GM19397 (cell line): Measurements from ENCODE around the gene WDPCP.

Experiments used
- ATAC-seq: cut with Tn5 transposase; IDR thresholded peaks from one replicate; pipeline ENCODE4 v1.9.1; 2021; ENCODE audit warnings: mild to moderate bottlenecking, moderate library complexity; ENCODE audit not compliant: unreplicated experiment

WDPCP gene

GRCh38 chr2:63545023-63545422, 43.3 kb downstream of the WDPCP start:
- no peak for ATAC-seq

GRCh38 chr2:63544017-63544627, 44.2 kb downstream of the WDPCP start:
- no peak for ATAC-seq

- no peak for ATAC-seq
These were observed 48.7 kb downstream of the WDPCP start for GRCh38 chr2:63539416-63540162.

GRCh38 chr2:63538390-63538789, 49.9 kb downstream of the WDPCP start:
- ATAC-seq: no peak

- no peak for ATAC-seq
These were observed 51.0 kb downstream of the WDPCP start for GRCh38 chr2:63537306-63537705.

- no peak for ATAC-seq
These were observed 57.5 kb downstream of the WDPCP start for GRCh38 chr2:63530704-63531279.

- no peak for ATAC-seq
These were observed 62.4 kb downstream of the WDPCP start for GRCh38 chr2:63525905-63526304.

GRCh38 chr2:63522950-63523349, 65.3 kb downstream of the WDPCP start:
- no peak for ATAC-seq

- no peak for ATAC-seq
These were observed 67.5 kb downstream of the WDPCP start for GRCh38 chr2:63520793-63521192.

GRCh38 chr2:63514781-63515180, 73.5 kb downstream of the WDPCP start:
- ATAC-seq: no peak

- ATAC-seq: no peak
These were observed 74.0 kb downstream of the WDPCP start for GRCh38 chr2:63514237-63514716.

GRCh38 chr2:63506320-63506719, 82.0 kb downstream of the WDPCP start:
- no peak for ATAC-seq

- no peak for ATAC-seq
These were observed 84.5 kb downstream of the WDPCP start for GRCh38 chr2:63503818-63504217.

GRCh38 chr2:63500398-63500797, 87.9 kb downstream of the WDPCP start:
- ATAC-seq: no peak

- no peak for ATAC-seq
These were observed 90.7 kb downstream of the WDPCP start for GRCh38 chr2:63497576-63497975.

GRCh38 chr2:63494968-63495367, 93.3 kb downstream of the WDPCP start:
- no peak for ATAC-seq

- ATAC-seq: no peak
These were observed 94.2 kb downstream of the WDPCP start for GRCh38 chr2:63494100-63494499.

- ATAC-seq: no peak
These were observed 100.1 kb downstream of the WDPCP start for GRCh38 chr2:63488118-63488713.

GRCh38 chr2:63486861-63487290, 101.4 kb downstream of the WDPCP start:
- no peak for ATAC-seq

- ATAC-seq: no peak
These were observed 103.4 kb downstream of the WDPCP start for GRCh38 chr2:63484901-63485300.

- no peak for ATAC-seq
These were observed 103.8 kb downstream of the WDPCP start for GRCh38 chr2:63484481-63484880.

GRCh38 chr2:63477686-63478085, 110.6 kb downstream of the WDPCP start:
- ATAC-seq: no peak
